HL-60/S4 (cell line): Measurements from ENCODE around the gene LY6G6D.

ENCODE experiments used
- in situ Hi-C: fragments of 300-500 bp; cut with MboI; formaldehyde crosslinking; loops from 2 replicates; pipeline ENCODE4 v1.14.3; 2022; ENCODE audit warnings: low sequenced_read_pairs

Gene LY6G6D, protein sequence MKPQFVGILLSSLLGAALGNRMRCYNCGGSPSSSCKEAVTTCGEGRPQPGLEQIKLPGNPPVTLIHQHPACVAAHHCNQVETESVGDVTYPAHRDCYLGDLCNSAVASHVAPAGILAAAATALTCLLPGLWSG

DNA sequence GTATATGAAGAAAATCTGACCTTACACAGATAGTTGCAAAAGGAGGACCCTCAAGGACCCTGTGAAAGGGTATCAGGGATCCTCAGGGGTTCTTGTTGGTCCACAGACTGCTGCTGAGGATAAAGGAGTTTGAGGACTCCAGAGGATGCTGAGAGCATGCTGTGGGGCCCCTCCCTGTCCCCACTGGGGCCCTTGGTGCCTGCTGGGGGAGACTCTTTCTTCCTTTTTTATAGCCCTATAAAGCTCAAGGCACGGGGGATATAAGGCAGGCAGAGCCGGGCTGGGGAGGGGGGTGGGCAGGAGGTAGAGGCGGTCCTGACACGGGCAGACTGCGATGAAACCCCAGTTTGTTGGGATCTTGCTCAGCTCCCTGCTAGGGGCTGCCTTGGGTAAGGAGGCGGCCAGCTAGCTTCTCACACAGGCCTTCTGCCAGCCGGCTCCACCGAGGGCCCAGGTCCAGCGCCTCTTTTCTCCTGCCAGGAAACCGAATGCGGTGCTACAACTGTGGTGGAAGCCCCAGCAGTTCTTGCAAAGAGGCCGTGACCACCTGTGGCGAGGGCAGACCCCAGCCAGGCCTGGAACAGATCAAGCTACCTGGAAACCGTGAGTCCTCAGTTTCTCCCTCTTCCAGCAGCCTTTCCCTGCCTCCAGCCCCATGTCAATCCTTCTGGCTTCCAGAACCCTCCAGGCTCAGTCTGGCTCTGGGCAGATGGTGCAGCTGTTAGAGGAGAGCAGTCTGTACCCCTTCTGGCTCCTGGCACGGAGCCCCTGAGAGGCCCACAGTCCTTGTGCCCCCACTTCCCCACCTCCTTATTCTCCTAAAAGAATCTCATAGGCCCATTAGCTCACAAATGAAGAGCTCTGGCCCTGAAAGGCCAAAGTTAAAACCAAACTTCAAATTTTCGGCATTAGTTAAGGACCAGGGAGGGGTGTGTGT, at the start of gene LY6G6D:
Gene LY6G6D, plus strand, starts transcription at position 327 of the 937 bp plus-strand sequence. Its CDS starts 8 bp downstream, at position 335.
- in situ Hi-C loops, result no loop called here

DNA sequence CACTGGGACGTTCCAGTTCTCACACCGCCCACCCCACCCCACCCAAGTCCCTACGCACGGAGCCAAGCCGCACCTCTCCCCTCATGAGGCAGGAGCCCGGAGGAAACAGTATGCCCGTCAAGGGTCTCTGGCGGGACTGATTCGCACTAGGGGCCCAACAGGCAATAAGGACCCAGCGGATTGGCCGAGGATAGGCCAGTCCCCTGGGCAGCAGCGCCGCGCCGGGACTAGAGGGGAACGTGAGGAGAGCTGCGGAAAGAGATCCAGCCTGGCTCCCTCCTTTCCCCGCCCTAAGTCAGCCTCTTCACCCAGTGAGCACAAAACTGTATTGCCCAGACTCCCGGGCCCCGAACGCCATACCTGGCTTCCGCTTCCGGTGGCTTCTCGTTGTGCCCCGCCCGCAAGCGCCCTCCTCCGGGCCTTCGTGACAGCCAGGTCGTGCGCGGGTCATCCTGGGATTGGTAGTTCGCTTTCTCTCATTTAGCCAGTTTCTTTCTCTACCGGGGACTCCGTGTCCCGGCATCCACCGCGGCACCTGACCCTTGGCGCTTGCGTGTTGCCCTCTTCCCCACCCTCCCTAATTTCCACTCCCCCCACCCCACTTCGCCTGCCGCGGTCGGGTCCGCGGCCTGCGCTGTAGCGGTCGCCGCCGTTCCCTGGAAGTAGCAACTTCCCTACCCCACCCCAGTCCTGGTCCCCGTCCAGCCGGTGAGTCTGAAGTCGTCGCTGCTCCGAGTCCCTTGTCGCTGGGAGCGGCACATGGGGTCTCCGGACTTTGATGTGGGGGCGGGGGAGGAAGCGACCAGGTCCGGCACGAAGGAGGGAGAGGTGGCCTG, 49.4 kb upstream of the LY6G6D start, which contains the start of gene CSNK2B:
Gene CSNK2B, plus strand, starts transcription at position 580 of the 836 bp plus-strand sequence. CDS start 752 bp downstream, outside the sequence.
- in situ Hi-C loops, result no loop called here

DNA sequence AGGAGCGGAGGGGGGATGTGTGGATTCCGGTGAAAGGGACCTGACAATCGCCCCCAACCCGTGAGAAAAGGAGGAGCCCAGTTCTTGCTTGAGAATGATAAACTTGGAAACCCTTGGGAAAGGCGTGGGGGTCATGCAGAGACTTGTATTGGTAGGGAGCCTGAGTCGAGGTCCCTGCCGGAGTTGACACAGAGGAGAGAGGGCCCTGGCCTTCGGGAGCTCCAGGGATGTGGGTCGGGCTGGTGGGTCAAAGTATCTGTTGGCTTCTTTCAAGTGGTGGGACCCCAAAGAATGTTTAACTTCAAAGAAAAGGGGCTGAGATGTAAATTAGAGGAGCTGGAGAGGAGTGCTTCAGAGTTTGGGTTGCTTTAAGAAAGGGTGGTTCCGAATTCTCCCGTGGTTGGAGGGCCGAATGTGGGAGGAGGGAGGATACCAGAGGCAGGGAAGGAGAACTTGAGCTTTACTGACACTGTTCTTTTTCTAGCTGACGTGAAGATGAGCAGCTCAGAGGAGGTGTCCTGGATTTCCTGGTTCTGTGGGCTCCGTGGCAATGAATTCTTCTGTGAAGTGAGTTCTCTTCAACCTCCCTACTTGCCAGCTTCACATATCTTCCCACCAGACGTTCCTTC, 48.7 kb upstream of the LY6G6D start:
- in situ Hi-C loops, result no loop called here

DNA sequence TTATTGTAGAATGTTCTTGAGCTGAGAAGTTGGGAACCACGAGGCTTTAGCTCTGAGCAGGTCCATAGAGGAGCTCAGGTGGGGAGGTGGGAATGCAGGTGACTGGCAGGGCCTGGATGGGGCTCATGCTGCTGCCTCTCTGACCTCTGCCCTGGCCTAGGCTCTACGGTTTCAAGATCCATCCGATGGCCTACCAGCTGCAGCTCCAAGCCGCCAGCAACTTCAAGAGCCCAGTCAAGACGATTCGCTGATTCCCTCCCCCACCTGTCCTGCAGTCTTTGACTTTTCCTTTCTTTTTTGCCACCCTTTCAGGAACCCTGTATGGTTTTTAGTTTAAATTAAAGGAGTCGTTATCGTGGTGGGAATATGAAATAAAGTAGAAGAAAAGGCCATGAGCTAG, 45.5 kb upstream of the LY6G6D start, which contains the start of gene LY6G5B:
Gene LY6G5B, plus strand, starts transcription at position 301 of the 400 bp plus-strand sequence. CDS start 975 bp downstream, outside the sequence.
- in situ Hi-C loops, result no loop called here

DNA sequence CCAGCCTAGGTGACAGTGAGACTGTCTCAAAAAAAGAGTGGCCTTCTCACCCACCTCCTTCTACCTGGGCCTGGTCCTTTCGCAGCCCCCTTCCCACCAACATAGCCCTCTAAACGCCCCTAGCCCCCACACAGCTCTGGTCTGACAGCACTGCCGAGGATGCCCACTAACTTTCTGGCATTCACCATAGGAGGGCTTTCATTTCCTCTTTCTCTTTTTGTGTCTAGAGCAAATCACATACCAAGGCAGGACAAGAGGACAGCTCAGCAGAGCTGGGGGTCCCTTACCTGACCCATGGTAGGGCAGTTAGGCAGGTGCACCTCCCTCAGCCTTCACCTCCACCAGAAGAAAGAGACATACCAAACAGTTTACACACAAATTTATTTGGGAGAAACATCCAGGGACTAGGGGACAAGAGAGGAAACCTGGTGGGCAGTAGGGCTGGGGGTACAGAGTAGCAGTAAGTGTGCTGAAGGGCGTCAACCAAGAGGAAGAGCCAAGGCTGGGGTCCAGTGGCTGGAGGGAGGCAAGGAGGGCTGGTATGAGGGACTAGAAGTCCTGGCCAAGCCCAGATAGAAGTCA, 38.7 kb upstream of the LY6G6D start:
- in situ Hi-C loops, result no loop called here

DNA sequence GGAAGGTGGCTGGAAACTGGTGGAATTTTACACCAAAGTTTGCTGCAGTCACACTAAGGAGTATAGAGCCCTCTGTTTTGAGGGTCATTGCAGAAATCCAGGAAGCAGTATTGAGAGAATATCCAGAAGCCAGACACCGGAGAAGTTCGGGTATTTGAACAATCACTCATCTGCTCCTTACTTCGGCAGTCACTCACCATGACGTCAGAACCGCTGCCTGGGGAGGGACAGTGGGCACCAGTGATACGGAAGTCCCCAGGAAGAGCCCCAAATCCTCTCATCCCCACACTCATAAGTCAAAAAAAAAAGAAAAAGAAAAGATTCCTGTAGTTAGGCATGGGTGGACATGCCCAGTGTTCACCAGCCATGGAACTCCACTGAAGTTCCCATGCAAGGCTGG, 38.2 kb upstream of the LY6G6D start:
- in situ Hi-C loops, result no loop called here

DNA sequence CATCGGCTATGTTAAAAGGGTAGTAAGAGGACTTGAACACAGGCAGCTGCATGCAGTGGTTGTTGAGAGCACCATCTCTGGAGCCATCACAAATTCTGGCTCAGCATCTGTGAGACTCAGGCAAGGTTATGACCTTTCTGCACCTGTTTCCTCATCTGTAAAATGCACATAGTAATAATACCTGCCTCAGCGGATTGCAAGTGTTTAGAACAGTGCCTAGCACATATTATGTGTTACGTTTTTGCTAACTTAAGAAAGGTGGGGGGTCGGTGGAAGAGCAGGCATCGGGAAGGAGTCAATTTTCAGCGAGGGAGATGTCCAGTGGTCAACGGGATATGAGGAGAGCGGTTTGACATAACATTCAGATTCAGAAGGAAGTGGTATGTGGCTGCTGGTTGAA, 37.2 kb upstream of the LY6G6D start:
- in situ Hi-C loops, result no loop called here

DNA sequence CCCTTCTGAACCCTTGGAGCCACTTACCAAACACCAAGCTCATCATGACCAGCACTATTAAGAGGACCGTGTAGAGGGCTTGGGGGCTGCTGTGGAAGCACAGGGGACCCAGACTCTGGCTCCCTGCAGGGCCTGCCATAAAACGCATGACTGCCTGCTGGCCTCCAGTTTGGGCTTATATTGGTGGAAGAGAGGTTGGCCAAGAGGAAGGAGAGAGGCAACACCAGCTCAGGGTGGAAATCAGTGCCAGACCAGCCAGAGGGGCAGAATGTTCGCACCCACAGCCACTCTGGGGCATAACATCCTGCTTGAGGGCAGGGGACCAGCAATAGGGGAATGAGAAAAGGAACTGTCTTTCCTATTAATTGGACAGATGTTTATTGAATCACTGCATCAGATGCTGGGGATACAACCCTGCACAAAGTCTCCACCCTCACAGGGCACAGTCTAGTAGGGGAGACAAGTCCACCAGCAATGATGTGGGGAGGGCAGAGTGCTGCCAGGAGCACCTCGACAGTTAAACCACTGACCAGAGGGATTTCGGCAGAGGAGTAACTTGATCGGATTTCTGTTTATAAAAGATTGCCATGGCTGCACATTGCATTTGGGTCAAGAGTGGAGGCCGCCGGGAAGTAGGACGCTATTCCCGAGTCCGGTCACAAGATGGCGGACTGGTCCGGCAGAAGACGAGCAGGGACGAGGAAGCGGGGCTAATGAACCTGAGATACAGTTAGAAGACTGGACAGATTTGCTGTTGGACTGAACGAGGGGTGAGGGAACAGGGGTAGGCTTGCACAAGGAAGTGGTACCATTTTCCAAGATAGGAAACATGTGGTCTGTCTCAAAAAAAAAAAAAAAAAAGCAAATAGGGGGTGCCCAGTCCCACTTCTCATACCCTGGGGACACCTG, 34.7 kb upstream of the LY6G6D start, which contains the start of gene LY6G5C:
Gene LY6G5C, minus strand, starts transcription at position 842 of the 909 bp plus-strand sequence. Its CDS starts 694 bp downstream, at position 148.
- in situ Hi-C loops, result no loop called here

DNA sequence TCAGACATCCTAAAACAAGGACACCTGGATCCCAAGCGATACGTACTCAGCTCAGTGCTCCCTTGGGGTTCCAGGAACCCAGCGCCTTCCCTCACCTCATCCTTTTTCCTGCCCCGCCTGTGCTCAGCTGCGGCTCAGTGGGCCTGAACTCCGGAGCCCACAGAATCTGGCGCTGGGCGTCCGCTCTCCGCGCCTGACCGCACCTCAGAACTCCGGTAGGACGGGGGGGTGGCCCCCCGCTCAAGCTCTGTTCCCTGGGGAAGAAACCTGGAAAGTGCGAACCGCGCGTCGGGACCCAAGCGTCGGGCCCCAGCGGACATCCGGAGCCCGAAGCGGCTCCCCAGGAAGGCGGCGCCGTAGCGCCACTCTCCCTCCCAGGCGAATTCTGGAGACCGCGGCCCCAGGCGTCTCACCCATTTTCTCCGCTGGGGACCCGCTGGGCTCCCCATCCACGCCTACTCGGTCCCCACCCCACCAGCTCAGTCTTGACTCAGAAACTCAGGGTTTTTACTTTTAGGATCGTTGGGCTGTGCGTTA, 33.9 kb upstream of the LY6G6D start:
- in situ Hi-C loops, result no loop called here

DNA sequence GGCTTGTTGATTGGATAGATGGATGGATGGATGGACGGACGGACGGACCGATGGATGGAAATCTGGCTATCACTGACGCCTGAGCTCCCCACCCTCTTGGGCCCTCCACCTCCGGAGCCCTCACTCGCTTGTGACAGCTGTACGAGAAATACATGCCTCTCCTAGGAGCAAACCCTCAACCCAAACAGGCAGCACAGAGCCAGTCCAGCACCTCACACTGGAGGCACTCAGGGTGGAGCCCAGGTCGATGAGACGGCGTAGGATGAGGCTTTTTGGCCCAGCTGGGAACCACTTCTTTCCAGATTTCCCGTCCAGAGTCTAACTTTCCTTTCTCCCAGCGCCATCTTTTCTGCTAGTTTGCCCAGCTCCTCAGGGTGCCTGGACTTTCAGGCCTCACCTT, 31.6 kb upstream of the LY6G6D start:
- in situ Hi-C loops, result no loop called here

DNA sequence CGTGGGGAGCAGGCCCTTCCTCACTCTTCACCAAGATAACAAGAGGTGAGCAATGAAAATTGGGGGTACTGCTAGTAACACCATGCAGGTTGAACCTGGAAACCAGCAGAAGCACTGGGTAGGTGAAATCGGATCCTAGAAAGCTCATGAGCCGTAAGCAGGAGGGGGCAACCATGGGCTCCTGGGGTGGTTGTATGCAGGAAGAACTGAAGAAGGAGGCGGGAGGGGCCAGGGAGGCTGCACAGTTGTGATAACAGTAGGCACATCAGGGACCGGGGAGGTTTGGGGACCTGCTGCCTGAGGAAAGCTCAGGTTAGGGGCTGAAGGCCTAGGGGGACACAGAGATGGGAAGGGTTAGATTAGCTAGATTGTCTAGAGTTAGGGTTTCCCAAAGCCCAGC, 28.7 kb upstream of the LY6G6D start:
- in situ Hi-C loops, result no loop called here

DNA sequence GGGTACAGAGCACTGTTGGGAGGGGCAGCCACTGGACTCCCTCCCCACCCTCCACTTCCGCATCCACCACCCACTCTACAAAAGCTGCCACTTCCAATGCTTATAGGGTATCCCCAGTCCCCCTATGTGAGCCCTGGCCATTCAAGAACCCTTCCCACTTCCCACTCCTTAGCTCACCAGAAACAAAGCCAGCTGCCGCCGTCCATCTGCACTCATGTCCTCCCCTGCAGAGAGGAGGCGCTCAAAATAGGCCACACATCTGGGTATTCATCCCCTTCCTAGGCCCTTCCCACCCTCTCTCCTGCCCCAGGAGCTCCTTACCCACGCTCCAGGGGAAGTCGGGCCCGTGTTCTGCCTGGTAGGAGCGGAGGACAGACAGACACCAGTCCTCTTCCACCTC, 27.8 kb upstream of the LY6G6D start:
- in situ Hi-C loops, result no loop called here

DNA sequence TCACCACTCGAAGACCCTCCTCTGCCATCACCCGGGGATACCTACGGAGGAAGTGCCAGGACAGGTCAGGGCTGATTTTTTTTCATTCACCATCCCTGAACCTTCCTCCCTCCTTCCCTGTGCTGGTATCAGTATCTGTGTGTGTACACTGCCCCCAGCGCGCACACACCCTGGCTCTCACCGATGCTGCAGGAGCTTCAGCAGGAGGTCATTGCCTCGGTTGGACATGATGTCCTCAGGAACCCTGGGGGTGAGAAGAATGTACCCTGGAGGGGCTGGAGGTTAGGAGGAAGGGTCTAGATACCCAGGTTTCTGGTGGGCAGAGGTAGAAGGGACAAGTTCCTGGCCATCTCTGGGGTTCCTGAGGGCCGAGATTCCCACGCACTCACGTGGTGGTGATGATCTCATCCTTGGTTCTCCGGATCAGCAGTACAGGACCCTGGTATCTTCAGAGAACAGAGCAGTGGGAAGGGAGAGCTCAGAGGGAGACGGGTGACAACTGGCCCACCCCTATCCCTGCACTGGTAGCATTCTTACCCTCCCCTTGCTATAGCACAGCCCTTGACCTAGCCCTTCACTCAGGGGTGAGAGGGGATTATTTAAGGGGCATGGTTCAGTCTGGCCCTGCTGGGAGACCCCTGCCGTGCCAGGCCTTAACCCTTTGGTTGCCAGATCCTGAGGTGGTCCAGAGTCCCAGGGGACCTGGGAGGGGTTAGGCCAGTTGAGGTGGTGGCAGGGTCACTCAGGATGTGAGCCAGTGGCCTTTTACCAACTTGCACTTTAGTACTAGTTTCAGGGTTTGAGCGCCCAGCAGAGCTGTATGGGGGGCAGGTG, 27.1 kb upstream of the LY6G6D start:
- in situ Hi-C loops, result no loop called here

DNA sequence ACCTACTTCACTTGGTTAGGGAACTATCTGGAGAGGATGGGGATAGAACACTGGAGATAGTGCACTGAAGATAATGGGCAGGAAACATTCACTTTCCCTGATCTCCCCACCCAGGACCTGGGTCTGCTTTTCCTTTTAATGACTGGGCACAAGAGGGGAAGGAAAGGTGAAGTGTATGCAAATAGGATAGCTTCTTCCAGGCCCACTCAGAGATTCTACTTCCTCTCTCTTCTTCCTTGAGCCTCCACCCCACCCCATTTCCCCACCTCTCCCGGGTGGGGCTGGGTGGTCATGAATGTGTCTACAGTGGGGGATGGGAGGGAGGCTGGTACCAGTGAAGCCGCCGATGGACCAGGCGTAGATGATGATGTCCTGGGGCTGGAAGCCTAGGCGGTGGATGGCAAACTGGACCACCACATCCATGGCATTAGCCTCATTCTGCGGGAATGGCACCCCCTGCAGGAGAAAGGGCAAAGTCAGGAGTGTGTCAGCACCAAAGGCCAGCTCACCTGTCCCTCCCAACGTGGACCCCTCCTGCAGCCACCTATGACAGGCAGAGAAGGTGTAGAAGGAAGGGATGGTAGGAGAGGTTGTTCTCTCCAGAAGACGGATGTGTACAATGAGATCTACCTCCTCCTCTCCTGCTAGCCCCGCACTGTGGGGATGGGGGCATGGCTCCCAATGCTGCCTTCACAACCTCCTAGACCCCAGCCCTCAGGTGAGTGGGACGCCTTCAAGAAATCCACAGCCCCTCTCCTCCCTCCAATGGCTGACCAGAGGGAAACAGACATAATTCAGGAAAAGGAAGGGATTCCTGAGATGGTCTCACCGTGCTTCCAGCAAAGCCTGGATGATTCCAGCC, 25.7 kb upstream of the LY6G6D start:
- in situ Hi-C loops, result no loop called here

DNA sequence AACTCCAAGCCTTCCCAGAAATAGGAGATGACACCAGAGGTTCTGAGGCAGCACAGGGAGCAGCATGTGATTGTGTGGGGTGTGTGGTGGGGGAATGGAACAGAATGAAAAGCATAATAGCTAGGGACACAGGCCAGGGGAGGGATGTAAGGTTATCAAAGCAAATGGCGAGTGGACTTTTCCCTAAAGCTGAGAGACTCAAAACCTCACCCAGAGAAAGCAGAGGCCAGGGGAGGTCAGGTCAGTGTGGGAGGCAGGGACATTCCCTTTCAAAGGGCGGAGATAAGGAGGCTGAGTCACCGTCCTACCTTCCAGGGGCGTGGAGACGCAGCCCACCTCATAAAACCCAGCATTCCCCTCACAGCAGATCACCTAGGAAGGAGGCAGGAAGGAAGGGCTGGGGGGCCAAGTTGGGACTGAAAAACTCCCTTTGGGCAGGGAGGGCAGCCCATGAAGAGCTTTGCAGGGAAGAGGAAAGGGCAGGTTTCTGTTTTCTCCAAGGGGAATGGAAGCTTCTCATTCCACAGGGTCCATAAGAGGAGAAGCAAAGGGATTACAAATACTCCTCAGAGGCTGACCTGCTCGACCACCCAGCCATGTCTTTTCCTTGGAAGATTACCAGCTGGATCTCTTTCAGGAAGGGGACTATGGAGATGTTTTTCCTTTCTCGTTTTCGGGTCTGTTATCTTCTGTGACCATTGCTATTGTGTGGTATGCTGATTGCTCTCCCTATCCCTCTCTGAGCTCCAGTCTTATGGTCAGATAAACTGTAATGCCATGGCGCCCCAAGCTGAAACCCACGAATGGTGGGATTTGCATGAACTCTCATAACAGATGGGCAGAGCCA, 24.7 kb upstream of the LY6G6D start:
- in situ Hi-C loops, result no loop called here

DNA sequence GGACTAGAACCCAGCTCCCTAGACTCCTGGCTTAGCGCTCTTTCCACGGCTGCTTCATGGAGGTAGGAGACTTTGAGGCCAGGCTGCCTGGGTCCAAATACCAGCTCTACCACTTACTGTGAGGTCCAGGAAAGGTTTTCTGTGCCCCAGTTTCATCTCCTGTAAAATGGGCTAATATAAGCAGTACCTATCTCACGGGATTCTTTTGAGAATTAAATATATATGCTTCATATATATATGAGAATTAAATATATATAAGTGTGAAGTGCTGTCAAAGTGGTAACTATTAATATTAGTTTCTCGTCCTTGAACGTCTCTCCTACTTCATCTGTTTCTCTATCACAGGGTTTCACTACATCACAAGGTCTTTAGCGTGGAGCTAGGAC, 24.1 kb upstream of the LY6G6D start:
- in situ Hi-C loops, result no loop called here
